Measurements from ENCODE around the gene PLAC8.
"Not testable (repeated sequence)": the region's sequence is repeated elsewhere in the genome, so short reads cannot be mapped to it uniquely, and the experiment has no call there.

The PLAC8 gene

GRCh38 chr4:83074086-83074704, 40.3 kb downstream of the PLAC8 start:
- DNase-seq (ENCODE audit: low read depth in 2 of 2) = peak in 1 of 2 experiments; percentile 20

DNA sequence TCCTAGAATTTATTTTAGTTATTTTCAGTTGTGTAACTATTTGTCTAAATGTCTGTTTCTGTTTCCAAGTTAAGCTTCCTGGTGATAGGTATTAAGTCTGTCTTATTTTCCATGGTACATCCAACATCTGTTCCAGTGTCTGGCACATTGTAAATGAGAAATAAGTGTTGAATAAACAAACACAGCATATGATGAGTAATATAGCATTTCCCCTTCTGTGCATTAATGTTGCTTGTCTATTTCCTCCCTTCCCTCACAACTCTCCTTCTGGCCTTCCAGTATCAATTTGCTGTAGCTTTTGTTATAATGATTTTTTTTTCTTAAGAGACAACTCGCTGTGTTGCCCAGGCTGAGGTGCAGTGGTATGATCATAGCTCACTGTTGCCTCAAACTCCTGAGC, 43.4 kb downstream of the PLAC8 start:
- no peak for DNase-seq (ENCODE audit: low read depth in 2 of 2)

DNA sequence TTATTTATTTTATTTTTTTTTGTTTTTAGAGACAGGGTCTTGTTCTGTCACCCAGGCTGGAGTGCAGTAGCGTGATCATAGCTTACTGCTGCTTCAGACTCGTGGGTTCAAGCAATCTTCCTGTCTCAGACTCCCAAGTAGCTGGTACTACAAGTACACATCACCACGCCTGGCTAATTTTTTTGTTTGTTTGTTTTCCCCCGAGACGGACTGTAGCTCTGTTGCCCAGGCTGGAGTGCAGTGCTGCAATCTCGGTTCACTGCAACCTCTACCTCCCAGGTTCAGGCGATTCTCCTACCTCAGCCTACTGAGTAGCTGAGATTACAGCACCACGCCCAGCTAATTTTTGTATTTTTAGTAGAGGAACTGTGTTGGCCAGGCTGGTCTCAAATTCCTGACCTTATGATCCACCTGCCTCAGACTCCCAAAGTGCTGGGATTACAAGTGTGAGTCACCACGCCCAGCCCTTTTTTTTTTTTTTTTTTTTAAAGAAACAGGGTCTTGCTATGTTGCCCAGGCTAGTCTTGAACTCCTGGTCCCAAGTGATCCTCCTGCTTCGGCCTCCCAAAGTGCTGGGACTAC, 47.4 kb downstream of the PLAC8 start:
- DNase-seq (ENCODE audit: low read depth in 2 of 2) = no peak

DNA sequence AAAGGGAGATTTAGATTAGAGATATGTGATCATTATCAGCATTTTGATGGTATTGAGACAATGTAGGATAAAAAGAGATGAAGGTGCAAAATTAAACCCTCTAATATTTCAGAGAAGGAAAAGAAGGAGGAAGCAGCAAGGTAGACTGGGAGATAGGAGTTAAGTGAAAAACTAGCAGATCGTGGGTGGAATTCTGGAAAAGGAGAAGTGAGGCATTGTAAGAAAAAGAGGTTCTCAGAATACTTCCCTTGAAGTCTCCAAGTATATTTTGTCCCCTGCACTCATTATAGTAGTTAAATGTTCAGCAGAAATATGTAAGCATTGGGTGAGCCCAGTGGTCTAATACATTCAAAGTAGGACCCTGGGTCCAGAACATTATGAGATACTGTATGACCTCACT, 49.3 kb downstream of the PLAC8 start:
- no peak for DNase-seq (ENCODE audit: low read depth in 2 of 2)

DNA sequence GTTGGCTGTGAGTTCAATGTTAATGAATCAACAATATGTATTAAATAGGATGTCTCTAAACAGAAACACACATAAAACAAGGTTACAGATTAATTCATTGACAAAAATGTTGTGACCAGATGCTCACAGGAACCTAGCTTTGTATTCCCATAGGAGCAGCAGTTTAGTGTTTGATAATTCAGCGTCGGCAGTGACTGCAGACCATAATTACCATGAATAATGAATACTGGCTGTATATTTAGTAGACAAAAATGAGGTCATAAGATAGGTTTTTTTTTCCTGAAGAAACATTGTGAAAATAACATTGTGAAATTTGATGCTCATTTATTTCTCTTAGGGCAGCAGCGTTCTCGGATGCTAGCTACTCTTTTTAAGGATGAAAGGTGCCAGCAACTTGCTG, 51.8 kb downstream of the PLAC8 start:
- DNase-seq (ENCODE audit: low read depth in 2 of 2) = no peak

GRCh38 chr4:83054928-83055327, 59.6 kb downstream of the PLAC8 start:
- DNase-seq (ENCODE audit: low read depth in 2 of 2) = no peak

GRCh38 chr4:83048781-83049180, 65.7 kb downstream of the PLAC8 start:
- DNase-seq (ENCODE audit: low read depth in 2 of 2) = not testable (repeated sequence)

DNA sequence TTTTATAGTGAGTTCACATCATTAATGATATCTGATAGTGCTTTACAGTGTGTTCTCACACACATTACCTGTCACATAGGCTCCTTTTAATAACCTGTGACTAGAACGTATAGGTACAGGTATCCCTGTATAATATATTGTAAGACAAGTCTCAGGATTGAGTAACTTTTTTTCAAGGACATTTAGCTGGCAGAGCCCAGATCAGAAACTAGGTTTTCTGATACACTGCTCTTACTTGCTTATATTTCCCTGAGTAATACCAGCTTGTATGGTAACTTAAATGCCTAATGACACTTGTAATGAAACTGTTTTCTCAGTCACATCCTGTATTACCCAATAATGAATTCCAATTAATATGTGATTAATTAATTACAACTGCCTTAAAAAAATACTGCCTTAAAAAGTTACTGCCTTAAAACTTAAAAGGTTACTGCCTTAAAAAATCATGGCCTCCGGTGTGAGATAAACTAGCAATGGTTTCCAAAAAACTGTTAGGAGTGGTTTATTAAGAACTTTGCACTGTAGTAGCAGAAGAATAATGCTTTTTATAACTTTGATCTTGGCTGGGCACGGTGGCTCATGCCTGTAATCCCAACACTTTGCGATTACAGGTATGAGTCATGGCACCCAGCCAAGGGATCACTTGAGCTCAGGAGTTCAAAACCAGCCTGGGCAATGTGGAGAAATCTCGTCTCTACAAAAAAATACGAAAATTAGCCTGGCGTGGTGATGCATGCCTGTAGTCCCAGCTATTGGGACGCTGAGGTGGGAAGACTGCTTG, 67.6 kb downstream of the PLAC8 start:
- no peak for DNase-seq (ENCODE audit: low read depth in 2 of 2)

- no peak for DNase-seq (ENCODE audit: low read depth in 2 of 2)
Observed at GRCh38 chr4:83043801-83044407, 70.6 kb downstream of the PLAC8 start.

DNA sequence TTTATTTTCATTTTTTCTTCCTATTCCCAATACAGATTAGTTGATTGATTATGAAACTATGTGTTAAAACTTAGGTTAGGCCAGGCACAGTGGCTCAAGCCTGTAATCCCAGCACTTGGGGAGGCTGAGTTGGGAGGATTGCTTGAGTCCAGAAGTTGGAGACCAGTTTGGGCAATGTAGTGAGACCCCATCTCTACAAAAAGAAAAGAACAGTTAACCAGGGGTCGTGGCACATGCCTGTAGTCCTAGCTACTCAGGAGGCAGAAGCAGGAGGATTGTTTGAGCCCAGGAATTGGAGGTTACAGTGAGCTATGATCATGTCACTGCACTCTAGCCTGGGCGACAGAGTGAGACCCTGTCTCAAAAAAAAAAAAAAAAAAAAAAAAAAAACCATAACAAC, 71.4 kb downstream of the PLAC8 start:
- not testable (repeated sequence) for DNase-seq (ENCODE audit: low read depth in 2 of 2)

GRCh38 chr4:83040269-83040668, 74.3 kb downstream of the PLAC8 start:
- DNase-seq (ENCODE audit: low read depth in 2 of 2) = no peak
